ENCODE measurements around the gene NADSYN1.

Gene NADSYN1

DNA sequence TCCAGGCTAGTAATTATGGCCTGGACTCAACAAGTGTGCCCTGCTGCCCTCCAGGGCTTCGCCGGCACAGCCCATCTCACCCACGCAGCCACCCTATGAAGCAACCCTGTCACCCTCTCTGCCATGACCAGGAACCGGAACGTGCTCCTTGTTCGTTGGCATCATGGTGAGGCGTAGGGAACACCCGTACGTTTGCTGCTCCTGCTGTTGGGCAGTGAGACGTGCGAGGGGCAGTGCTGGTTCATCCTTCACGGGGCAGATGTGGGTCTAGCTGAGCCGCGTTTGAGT lies 20.7 kb downstream of the NADSYN1 start:
- Histone ChIP-seq H3K27ac (ENCODE audit: extremely low read depth, low read depth, low read length) (no peak overlapping the region), H3K36me3 (ENCODE audit: control insufficient read depth in 2 of 2, insufficient read depth in 1 of 2, low read length in 2 of 2) (peaks cover 0 to 66% of the 10 kb centered on the region in 2 experiments; a peak in 2 of 3 replicates), H3K9me3 (ENCODE audit: control insufficient read depth, insufficient read depth, low read depth, low read length) (no peaks in the 10 kb centered on the region), H3K4me3 (ENCODE audit: low read depth, low read length) (no peak overlapping the region), H3K4me1 (ENCODE audit: control insufficient read depth, insufficient read depth, low read length) (peaks cover 3% of the 10 kb centered on the region; the same call in 1 of the 2 replicates)
- no peak for TF ChIP-seq ZNF658 (tag by site-specific recombination; IDR thresholded peaks at IDR 0.05)
- no peak for TF ChIP-seq ZNF302 (tag by site-specific recombination; IDR thresholded peaks at IDR 0.05; ENCODE audit: low read depth)
- TF ChIP-seq ZSCAN16 (tag by site-specific recombination; IDR thresholded peaks at IDR 0.05): no peak
- no peak for TF ChIP-seq ZNF266 (tag by site-specific recombination; IDR thresholded peaks at IDR 0.05; ENCODE audit: low read depth)
- TF ChIP-seq ZNF202 (tag by site-specific recombination; IDR thresholded peaks at IDR 0.05; ENCODE audit: borderline replicate concordance): no peak
- TF ChIP-seq FEZF1 (tag by site-specific recombination; IDR thresholded peaks at IDR 0.05): no peak
- TF ChIP-seq, protein P1, sequence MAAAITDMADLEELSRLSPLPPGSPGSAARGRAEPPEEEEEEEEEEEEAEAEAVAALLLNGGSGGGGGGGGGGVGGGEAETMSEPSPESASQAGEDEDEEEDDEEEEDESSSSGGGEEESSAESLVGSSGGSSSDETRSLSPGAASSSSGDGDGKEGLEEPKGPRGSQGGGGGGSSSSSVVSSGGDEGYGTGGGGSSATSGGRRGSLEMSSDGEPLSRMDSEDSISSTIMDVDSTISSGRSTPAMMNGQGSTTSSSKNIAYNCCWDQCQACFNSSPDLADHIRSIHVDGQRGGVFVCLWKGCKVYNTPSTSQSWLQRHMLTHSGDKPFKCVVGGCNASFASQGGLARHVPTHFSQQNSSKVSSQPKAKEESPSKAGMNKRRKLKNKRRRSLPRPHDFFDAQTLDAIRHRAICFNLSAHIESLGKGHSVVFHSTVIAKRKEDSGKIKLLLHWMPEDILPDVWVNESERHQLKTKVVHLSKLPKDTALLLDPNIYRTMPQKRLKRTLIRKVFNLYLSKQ (tag by site-specific recombination; IDR thresholded peaks at IDR 0.05; ENCODE audit: borderline replicate concordance): no peak
- TF ChIP-seq ZNF37A (tag by site-specific recombination; IDR thresholded peaks at IDR 0.05): no peak
- TF ChIP-seq HOXC10 (CRISPR knock-in tag; IDR thresholded peaks at IDR 0.05): no peak
- ChIA-PET POLR2A (no interaction called here), CTCF (interaction anchor here (0.5 kb wide), 1 partner anchor 29 kb away, joined by 3 read pairs; no protein-coding TSS in a partner anchor)

DNA sequence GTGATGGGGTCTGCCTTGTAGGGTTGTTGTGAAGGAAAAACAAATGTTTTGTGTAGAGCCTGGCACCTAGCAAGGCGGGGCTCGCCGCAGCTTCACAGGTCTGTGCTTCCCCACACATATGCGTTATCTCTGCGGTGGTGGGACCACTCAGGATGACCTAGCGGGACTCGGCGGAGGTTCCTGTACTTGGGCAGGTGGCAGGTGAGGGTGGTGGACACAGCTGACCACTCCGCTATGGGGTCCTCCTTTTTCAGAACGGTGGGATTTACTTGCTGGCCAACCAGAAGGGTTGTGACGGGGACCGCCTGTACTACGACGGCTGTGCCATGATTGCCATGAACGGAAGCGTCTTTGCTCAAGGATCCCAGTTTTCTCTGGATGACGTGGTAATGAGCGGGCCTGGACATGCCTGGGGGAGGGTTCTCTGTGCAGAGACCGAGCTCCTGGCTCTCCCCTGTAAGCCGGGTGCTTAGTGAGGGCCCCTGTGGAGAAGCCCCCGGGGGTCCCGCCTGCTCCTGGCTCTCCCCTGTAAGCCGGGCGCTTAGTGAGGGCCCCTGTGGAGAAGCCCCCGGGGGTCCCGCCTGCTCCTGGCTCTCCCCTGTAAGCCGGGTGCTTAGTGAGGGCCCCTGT lies 21.3 kb downstream of the NADSYN1 start:
- H3K36me3 ChIP-seq (ENCODE audit: control insufficient read depth in 2 of 2, insufficient read depth in 1 of 2, low read length in 2 of 2): peaks cover 0 to 70% of the 10 kb centered on the region in 2 experiments; a peak in 2 of 3 replicates
- H3K9me3 ChIP-seq (ENCODE audit: control insufficient read depth, insufficient read depth, low read depth, low read length): no peaks in the 10 kb centered on the region
- POLR2A ChIA-PET: no interaction called here
- H3K27ac ChIP-seq (ENCODE audit: extremely low read depth, low read depth, low read length): no peak overlapping the region
- CTCF ChIA-PET: interaction anchor here (0.6 kb wide), 1 partner anchor 660 kb away, joined by 3 read pairs; no protein-coding TSS in a partner anchor
- H3K4me3 ChIP-seq (ENCODE audit: low read depth, low read length): no peak overlapping the region
- TF ChIP-seq ZNF114 (tag by site-specific recombination; IDR thresholded peaks at IDR 0.05) (no peak), ZNF473 (tag by site-specific recombination; IDR thresholded peaks at IDR 0.05) (no peak), ZNF184 (tag by site-specific recombination; IDR thresholded peaks at IDR 0.05) (no peak)
- peaks cover 3% of the 10 kb centered on the region; the same call in 1 of the 2 replicates for H3K4me1 ChIP-seq (ENCODE audit: control insufficient read depth, insufficient read depth, low read length)

DNA sequence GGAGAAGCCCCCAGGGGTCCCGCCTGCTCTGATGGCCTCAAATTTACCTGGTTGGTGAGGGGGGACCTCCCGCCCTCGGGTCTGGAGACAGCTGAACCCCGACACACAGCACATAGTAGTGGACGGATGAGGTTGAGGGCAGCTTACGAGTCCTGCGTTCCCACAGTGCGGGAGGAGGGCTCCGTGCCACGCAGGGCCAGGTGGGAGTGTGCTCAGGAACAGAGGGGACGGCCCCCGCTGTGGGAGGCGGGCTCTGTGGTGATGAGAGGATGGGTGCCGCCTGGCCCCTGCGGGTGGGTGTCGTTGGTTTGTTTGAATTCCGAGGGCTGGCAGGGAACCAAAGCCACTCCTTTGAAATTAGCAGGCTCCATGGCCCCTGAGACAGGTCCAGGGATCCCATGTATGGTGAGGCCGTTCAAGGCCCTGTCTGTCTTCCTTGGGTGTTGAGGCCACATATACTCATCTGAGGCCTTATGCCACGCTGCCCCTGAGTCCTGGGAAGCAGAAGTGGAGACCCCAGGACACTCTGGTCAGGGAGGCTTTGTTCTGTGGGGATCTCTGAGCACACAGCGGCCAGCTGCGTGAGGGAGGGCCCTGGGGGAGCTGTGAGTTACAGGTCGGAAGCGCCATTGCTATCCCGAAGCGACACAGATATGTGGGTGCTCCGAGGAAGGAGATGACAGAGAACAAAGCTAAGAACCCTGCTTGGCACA lies 21.9 kb downstream of the NADSYN1 start:
- peaks cover 0 to 76% of the 10 kb centered on the region in 2 experiments; a peak in 2 of 3 replicates for H3K36me3 ChIP-seq (ENCODE audit: control insufficient read depth in 2 of 2, insufficient read depth in 1 of 2, low read length in 2 of 2)
- CTCF ChIA-PET: interaction anchor here (0.6 kb wide), 1 partner anchor 661 kb away, joined by 3 read pairs; no protein-coding TSS in a partner anchor
- POLR2A ChIA-PET: interaction anchor here (0.7 kb wide), 1 partner anchor 10 kb away, joined by 3 read pairs; no protein-coding TSS in a partner anchor
- no peak for TF ChIP-seq ZNF341 (tag by site-specific recombination; IDR thresholded peaks at IDR 0.05; ENCODE audit: low read depth)
- TF ChIP-seq, protein P2, sequence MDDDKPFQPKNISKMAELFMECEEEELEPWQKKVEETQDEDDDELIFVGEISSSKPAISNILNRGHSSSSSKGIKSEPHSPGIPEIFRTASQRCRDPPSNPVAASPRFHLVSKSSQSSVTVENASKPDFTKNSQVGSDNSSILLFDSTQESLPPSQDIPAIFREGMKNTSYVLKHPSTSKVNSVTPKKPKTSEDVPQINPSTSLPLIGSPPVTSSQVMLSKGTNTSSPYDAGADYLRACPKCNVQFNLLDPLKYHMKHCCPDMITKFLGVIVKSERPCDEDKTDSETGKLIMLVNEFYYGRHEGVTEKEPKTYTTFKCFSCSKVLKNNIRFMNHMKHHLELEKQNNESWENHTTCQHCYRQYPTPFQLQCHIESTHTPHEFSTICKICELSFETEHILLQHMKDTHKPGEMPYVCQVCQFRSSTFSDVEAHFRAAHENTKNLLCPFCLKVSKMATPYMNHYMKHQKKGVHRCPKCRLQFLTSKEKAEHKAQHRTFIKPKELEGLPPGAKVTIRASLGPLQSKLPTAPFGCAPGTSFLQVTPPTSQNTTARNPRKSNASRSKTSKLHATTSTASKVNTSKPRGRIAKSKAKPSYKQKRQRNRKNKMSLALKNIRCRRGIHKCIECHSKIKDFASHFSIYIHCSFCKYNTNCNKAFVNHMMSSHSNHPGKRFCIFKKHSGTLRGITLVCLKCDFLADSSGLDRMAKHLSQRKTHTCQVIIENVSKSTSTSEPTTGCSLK (tag by site-specific recombination; IDR thresholded peaks at IDR 0.05): no peak
- no peak for TF ChIP-seq ZBTB1 (tag by site-specific recombination; IDR thresholded peaks at IDR 0.05)
- no peak for TF ChIP-seq ZNF140 (tag by site-specific recombination; IDR thresholded peaks at IDR 0.05)
- TF ChIP-seq WT1 (tag by site-specific recombination; IDR thresholded peaks at IDR 0.05): no peak
- TF ChIP-seq MEIS1 (CRISPR knock-in tag; IDR thresholded peaks at IDR 0.05; ENCODE audit: borderline replicate concordance): no peak
- no peak for TF ChIP-seq ZNF391 (tag by site-specific recombination; IDR thresholded peaks at IDR 0.05; ENCODE audit: borderline replicate concordance, low read depth)
- TF ChIP-seq RBAK (tag by site-specific recombination; IDR thresholded peaks at IDR 0.05): no peak
- no peak for TF ChIP-seq ZNF701 (tag by site-specific recombination; IDR thresholded peaks at IDR 0.05)
- no peak for TF ChIP-seq ZNF404 (tag by site-specific recombination; IDR thresholded peaks at IDR 0.05)
- TF ChIP-seq, protein P3, sequence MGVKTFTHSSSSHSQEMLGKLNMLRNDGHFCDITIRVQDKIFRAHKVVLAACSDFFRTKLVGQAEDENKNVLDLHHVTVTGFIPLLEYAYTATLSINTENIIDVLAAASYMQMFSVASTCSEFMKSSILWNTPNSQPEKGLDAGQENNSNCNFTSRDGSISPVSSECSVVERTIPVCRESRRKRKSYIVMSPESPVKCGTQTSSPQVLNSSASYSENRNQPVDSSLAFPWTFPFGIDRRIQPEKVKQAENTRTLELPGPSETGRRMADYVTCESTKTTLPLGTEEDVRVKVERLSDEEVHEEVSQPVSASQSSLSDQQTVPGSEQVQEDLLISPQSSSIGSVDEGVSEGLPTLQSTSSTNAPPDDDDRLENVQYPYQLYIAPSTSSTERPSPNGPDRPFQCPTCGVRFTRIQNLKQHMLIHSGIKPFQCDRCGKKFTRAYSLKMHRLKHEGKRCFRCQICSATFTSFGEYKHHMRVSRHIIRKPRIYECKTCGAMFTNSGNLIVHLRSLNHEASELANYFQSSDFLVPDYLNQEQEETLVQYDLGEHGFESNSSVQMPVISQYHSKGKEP (tag by site-specific recombination; IDR thresholded peaks at IDR 0.05): no peak
- no peak for TF ChIP-seq ZNF654 (tag by site-specific recombination; IDR thresholded peaks at IDR 0.05; ENCODE audit: low read depth)
- TF ChIP-seq ZNF433 (tag by site-specific recombination; IDR thresholded peaks at IDR 0.05; ENCODE audit: low read depth): no peak
- no peak for TF ChIP-seq ZNF175 (tag by site-specific recombination; IDR thresholded peaks at IDR 0.05)
- no peak for TF ChIP-seq SALL2 (tag by site-specific recombination; IDR thresholded peaks at IDR 0.05; ENCODE audit: borderline replicate concordance)

More for the DNA sequence above, 21.9 kb downstream of the NADSYN1 start:
- Histone ChIP-seq H3K4me1 (ENCODE audit: control insufficient read depth, insufficient read depth, low read length) (peaks cover 3% of the 10 kb centered on the region; the same call in 1 of the 2 replicates), H3K4me3 (ENCODE audit: low read depth, low read length) (no peak overlapping the region), H3K9me3 (ENCODE audit: control insufficient read depth, insufficient read depth, low read depth, low read length) (no peaks in the 10 kb centered on the region), H3K27ac (ENCODE audit: extremely low read depth, low read depth, low read length) (no peak overlapping the region)
